Effector CD8-positive, alpha-beta T cell (primary cell): ENCODE measurements around the gene POMT2.

Experiments used
- DNase-seq: peaks from one replicate; lab custom pipeline; 2025; lab: John Stamatoyannopoulos, UW

POMT2 gene

DNA sequence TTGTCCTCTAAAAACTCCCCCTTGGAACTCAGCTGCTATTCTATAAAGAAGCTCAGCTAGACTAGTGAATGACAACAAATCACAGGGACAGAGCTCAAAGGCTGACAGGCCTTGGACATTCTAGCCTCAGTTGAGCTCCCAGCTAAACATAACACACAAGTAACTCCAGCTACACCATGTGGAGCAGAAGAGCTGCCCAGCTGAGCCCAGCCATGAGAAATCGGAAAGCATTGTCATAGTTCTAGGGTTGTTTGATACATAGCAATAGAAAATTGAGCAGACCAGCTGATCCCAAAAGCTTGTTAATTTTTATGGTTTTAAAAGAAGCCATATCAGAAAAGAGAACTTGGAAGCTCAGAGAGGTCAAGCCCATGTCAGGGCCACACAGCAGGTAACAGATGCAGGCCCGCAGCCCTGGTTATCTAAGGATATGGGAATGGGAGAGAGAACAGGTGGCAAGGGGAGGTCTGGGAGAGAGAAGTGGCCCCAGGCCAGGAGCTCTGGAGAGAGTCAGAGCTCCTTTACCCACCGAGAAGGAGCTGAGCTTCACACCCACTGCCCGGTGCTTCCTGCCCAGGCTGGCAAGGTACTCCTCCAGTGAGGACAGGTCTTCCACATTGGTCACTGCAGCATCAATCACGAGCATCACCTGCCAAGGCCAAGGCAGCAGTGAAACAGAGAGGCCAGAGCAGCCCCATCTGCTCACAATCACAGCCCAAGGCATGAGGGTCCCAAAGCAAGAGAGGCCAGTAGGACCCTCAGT, 52.6 kb downstream of the POMT2 start:
- no peak for DNase-seq

DNA sequence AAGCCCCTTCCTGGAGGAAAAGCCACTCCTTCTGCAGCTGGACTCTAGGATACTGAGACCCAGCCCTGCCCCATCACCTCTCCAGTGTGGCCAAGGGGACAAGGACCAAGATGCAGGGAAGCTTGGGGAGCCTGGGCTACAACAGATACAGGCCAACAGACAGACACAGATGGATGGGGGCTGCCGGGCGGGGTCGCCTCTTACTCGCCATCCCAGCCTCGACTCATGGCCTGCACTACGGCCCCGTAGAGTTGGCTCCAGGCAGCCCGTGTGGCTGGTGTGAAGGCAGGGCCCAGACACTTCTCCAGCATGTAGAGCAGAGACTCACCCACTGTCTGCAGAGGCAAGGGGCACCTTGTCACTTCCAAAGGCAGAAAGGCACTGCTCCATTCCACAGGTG, 54.3 kb downstream of the POMT2 start:
- no peak for DNase-seq

DNA sequence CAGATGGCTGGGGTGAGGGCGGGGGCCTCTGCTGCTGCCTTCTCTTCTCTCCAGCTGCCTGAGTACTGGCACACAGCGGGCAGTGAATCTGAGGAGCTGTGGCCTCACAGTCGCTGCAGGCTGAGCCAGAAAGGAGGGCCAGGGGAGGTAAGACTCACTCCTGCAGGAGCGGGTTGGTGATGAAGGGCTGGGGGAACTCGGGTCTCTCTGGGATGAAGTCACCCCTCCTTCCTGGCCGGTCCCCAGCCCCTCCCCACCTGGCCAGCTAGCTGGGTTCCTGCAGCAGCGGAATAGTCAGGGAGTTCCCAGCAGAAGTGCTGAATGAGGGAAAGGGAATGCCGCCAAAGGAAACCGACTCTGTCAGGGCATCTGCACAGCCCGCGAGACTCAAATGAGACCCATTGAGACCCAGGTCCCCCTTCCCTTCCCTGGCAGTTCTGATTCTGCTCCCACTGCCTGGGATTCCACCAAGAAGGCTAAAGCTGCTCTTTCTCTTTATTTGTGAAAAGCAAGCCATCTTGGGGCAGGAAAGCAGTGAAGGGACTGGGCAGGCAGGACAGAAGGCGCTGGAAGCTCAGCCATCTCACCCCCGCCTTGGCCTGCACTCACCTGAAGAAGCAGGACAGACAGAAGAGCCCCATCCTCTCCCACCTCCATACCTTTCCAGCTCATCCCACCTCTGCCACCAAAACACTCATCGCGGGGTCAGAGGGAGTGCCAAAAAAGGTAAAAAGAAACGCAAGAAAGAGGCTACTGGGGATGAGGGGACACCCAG, 54.9 kb downstream of the POMT2 start:
- DNase-seq = no peak

- DNase-seq = no peak
These were observed 55.5 kb downstream of the POMT2 start for GRCh38 chr14:77265187-77265515.

- DNase-seq = no peak
These were observed 56.1 kb downstream of the POMT2 start for GRCh38 chr14:77264466-77265186.

DNA sequence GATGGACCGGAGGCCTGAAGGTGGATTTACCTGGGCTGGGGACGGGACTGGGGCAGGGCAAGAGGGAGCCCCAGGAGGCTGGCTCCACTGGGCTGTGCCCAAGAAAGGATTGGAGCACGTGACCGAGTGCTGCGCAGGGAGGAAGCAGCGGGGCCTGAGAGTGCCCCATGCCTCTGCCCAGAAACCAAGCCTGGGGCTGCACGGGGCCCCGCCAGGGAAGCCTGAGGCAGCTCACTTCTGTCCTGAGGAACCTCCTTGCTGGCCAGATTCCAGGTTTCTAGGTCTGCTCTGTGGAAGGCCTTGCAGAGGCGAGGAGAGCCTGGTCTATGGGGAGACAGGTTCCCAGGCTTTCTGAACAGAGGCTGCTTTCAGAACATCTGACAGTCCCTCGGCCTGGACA, 60.1 kb downstream of the POMT2 start:
- DNase-seq = no peak

- no peak for DNase-seq
These were observed 60.5 kb downstream of the POMT2 start for GRCh38 chr14:77260199-77260598.

DNA sequence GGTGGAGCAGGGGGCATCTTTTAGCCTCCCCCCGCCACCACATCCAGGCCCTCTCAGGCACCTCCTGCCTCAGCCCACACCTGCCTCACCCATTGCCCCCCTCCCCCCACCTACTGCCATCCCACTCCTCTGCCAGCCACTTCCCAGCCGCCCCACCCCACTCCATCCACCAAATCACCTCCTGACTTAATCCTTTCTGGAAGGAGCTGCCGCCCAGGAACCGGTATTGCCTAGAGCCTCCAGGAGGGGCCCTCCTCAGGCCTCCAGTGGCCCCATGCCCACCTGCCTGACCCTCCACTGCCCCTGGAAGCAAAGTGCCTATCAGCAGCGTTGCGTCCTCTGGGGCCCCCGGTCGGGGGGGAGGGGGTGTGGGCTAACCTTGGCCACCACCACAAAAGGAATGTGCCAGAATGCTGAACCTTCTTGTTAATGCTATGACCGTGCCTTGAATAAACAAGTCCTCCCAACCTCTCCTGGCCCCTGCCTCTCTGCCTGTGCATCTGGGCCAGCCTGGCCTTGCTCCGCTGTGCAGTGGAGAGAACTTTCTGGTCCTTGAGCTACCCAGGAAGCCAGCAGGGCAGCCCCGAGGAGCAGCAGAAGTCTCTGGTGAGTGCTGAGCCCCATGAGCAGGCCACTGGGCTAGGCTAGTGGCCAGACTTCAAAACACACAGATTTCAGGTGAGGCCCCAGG, 61.5 kb downstream of the POMT2 start:
- no peak for DNase-seq

DNA sequence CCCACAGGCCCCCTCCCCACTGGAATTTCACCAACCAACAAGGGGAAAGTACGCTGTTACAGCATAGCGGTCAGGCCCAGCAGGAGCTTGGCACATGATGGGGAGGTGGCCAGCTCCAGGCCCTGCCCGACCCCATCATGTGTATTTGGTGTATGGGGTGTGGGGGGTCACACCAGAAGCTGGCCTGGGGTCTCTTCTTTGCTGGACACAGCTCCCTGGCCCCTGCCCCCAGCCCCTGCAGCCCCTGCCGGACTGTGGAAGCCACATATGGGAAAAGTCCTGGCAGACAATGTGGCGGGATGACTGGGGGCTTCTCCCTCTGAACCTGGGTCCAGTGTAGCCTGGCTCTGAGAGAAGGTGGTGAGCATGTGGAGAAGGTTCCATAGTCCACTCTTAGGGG, 62.1 kb downstream of the POMT2 start:
- no peak for DNase-seq

- DNase-seq = no peak
These were observed 63.0 kb downstream of the POMT2 start for GRCh38 chr14:77257700-77258099.

DNA sequence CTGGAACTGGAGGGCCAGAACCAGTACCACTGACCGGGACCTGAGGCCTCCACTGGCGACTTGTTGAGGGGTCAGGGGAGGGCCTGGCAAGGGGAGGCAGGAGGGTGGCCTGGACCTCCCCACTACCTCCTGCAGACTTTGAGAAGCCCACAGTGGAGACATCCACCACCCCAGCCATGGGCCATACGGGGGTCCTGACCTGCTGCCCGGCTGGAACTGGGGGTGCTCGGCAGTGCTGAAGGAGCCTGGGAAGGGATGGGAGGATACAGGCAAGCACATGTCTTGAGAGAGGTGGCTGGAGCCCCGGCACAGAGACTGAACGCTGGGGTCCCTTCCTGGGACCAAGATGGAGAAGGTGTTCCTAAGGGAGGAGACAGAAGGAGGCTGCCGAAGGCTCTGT, 64.0 kb downstream of the POMT2 start:
- no peak for DNase-seq

DNA sequence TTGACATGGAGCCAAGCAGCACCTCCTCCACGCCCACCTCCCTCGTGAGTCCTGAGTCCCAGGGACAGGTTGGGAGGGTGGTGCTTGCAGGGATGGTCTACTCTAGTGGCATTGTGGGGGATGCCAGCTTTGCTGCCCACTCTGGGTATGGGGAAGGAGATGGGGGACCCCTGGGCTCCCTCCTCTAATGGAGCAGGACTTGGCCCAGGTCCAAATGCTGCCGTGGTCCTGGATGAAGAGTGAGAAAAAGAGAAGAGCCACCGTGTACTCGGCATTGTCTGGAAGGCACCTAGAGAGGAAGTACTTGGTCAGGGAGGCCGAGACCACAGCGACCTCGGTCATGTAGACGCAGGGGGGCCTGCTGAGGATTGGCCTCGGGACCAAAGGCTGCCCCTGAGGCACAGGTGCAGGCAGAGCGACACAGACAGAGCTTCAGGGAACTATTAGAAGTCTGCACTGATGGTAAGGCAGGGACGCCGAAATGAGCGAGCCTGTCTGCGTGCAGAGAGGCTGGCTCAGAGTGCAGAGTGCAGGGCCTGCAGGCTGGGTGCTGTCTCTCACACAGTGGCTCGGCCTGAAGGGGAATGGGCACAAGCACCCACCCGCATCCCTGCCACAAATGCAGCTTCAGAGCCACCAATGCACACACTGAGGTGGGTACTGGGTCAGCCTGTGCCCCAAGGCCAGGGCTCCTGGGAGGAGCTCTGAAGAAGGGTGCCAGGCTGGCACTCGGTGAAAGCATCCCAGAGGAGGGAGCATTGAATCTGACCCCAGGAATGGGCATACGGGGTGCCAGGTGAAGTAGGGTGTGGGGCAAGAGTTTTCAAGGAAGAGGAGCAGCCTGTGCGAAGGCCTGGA, 67.1 kb downstream of the POMT2 start:
- no peak for DNase-seq

DNA sequence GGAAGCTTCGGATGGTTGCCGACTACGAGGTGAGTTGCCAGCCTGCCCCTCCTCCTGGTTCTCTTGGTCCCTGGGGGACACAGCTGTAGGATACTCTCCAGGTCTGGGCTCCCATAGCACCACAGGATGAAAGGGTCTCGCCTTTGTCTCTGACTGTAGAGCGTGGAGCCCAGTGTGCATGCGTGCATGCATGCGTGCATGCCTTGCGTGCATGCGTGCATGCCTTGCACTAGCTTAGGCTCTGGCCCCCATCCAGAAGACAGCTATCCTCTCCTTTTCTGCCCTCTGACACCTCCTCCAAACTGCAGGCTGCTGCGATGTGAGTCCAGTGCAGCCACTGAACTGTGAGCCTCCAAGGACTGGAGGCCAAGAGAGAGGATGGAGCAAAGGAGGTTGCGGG, 68.8 kb downstream of the POMT2 start:
- DNase-seq = no peak

DNA sequence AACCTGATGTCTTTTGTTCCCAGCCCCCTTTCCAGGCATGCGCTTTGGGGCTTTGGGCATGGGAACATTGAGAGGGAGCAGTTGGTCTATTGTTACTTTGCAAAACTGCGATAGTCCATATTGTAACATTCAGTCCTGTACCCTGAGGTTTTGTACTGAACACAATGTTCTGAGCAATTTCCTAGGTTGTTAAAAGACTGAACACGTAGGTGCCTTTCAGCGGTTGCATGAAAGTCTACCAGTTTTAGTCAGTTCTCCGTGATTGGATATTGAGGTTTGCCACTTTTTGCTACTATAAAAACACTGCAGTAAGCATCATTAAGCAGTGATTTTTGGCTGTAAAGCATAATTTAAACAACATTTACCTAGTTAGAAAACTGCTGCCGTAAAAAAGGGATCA, 69.8 kb downstream of the POMT2 start:
- no peak for DNase-seq

GRCh38 chr14:77249286-77249685, 71.4 kb downstream of the POMT2 start:
- DNase-seq = no peak

- no peak for DNase-seq
These were observed 72.0 kb downstream of the POMT2 start for GRCh38 chr14:77248666-77249065.

- DNase-seq = no peak
These were observed 73.9 kb downstream of the POMT2 start for GRCh38 chr14:77246784-77247183.

- DNase-seq = no peak
These were observed 74.9 kb downstream of the POMT2 start for GRCh38 chr14:77245820-77246219.

GRCh38 chr14:77243853-77244252, 76.8 kb downstream of the POMT2 start:
- DNase-seq = no peak

DNA sequence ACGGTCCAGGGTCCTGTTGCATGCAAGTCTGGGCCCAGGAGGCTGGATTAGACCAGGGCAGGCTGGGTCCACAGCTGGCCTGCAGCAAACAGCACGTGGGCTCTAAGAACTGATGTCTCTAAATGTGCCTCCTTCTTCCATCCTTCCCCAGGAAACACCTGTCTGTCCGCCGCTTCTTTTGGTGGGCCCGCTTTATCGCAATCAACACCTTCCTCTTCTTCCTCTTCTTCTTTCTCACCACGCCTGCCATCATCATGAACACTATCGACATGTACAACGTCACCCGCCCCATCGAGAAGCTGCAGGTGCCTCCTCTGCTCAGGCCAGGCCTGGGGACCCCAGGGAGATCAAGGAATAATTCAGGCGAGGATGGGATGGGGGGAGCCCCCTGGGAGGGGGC, 77.9 kb downstream of the POMT2 start:
- no peak for DNase-seq

DNA sequence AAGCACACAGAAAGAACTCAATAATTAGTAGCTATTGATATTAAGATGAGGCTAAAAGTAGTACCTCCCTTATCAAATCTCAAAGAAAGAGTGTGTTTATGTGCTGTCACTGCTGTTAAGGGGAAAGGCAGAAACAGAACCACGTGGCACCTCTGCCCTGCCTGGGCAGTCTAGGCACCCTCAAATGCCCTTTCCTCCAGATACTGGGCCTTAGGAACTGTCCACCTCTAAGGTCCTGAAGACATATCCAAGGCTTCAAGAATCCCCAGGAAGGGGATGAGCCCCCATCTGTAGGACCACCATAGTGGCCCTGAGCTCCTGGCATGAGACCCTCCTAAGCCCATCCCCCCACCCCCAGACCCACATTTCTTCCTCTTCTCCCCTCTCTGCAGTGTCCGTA, 78.7 kb downstream of the POMT2 start:
- no peak for DNase-seq
